Lower leg skin (tissue), 3 donors: ENCODE measurements around the gene SIK3.

Experiments used
- CTCF ChIP-seq, 3 donors: fragments of 450-650 bp; IDR thresholded peaks; one replicate each; pipeline ENCODE4 v1.5.1; 2016; ENCODE audit warnings: antibody characterized with exemption in 3 of 3, mild to moderate bottlenecking in 3 of 3, moderate library complexity in 2 of 3
- POLR2A ChIP-seq, 2 donors: fragments of 450-650 bp; IDR thresholded peaks; one replicate each; pipeline ENCODE4 v1.6.1; 2016 to 2017; ENCODE audit warnings: antibody characterized with exemption in 2 of 2, mild to moderate bottlenecking in 1 of 2, moderate library complexity in 1 of 2

DNA sequence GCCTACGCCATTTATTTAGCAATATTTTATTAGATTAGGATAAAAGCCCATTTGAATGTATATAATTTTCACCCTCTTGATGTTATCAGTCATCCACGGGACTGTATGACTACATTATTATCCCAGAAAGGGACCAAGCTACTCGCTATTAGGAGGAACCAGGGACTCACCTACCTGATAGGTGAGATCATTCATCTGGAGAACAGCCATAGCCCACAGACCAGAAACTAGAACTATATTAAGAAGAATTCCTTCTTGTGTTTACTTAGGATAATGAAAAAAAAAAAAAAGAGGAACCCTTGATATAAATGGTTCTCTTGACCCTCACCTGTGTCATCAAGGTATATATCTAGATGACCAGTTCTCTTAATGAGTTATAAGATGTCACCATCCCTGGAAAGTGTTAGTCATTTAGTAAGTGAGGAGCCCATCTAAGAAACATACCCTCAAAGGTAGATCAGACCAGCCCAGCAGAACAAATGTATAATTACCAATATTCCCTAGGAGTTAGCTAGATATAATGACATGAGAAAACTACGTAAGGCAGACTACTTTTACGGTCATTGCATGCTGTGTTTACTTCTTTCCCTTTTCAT lies 8.0 kb downstream of the SIK3 start:
- TF ChIP-seq CTCF (IDR thresholded peaks at IDR 0.05) (no peak), POLR2A (IDR thresholded peaks at IDR 0.05) (no peak)
